ENCODE data around the gene CCDC12.
A peak's percentile ranks its signal among the peaks of the same experiment; 100 is the strongest.

The CCDC12 gene

GRCh38 chr3:46978381-46978780 lies 1.8 kb upstream of the CCDC12 start:
- H3K27ac ChIP-seq (ENCODE audit: low read length), result no peak overlapping the region
- no peaks in the 10 kb centered on the region for H3K27me3 ChIP-seq (ENCODE audit: control insufficient read depth in 1 of 2, insufficient read depth in 2 of 2, low read length in 2 of 2)
- no peaks in the 10 kb centered on the region for H3K9me3 ChIP-seq (ENCODE audit: control insufficient read depth in 2 of 2, low read length in 2 of 2)
- no peak overlapping the region for H3K9ac ChIP-seq (ENCODE audit: low read length in 2 of 2)
- H3K4me1 ChIP-seq (ENCODE audit: control insufficient read depth, insufficient read depth, low read length), result peaks cover 40% of the 10 kb centered on the region
- H3K36me3 ChIP-seq (ENCODE audit: control insufficient read depth in 2 of 2, insufficient read depth in 2 of 2, low read length in 2 of 2), result peaks cover 0 to 3% of the 10 kb centered on the region in 2 donors
- H3K4me3 ChIP-seq (ENCODE audit: low read length in 2 of 2), result no peak overlapping the region

- Histone ChIP-seq H3K9me3 (ENCODE audit: control insufficient read depth in 2 of 2, low read length in 2 of 2) (no peaks in the 10 kb centered on the region), H3K4me3 (ENCODE audit: low read length in 2 of 2) (peak overlapping the region in 1 of 2 donors; percentile 3), H3K27me3 (ENCODE audit: control insufficient read depth in 1 of 2, insufficient read depth in 2 of 2, low read length in 2 of 2) (no peaks in the 10 kb centered on the region), H3K27ac (ENCODE audit: low read length) (no peak overlapping the region), H3K4me1 (ENCODE audit: control insufficient read depth, insufficient read depth, low read length) (peaks cover 40% of the 10 kb centered on the region), H3K9ac (ENCODE audit: low read length in 2 of 2) (no peak overlapping the region), H3K36me3 (ENCODE audit: control insufficient read depth in 2 of 2, insufficient read depth in 2 of 2, low read length in 2 of 2) (peaks cover 0 to 3% of the 10 kb centered on the region in 2 donors)
These were observed 1.3 kb upstream of the CCDC12 start for GRCh38 chr3:46977811-46978195.

GRCh38 chr3:46974421-46975171 lies 1.9 kb downstream of the CCDC12 start:
- Histone ChIP-seq H3K9me3 (ENCODE audit: control insufficient read depth in 2 of 2, low read length in 2 of 2) (no peaks in the 10 kb centered on the region), H3K9ac (ENCODE audit: low read length in 2 of 2) (peak overlapping the region in 1 of 2 donors; percentile 21), H3K4me3 (ENCODE audit: low read length in 2 of 2) (no peak overlapping the region), H3K4me1 (ENCODE audit: control insufficient read depth, insufficient read depth, low read length) (peaks cover 44% of the 10 kb centered on the region), H3K27ac (ENCODE audit: low read length) (no peak overlapping the region), H3K36me3 (ENCODE audit: control insufficient read depth in 2 of 2, insufficient read depth in 2 of 2, low read length in 2 of 2) (peaks cover 2 to 3% of the 10 kb centered on the region in 2 donors), H3K27me3 (ENCODE audit: control insufficient read depth in 1 of 2, insufficient read depth in 2 of 2, low read length in 2 of 2) (no peaks in the 10 kb centered on the region)

- Histone ChIP-seq H3K9ac (ENCODE audit: low read length in 2 of 2) (no peak overlapping the region), H3K27ac (ENCODE audit: low read length) (no peak overlapping the region)
These were observed 4.1 kb downstream of the CCDC12 start for GRCh38 chr3:46972396-46972795.

DNA sequence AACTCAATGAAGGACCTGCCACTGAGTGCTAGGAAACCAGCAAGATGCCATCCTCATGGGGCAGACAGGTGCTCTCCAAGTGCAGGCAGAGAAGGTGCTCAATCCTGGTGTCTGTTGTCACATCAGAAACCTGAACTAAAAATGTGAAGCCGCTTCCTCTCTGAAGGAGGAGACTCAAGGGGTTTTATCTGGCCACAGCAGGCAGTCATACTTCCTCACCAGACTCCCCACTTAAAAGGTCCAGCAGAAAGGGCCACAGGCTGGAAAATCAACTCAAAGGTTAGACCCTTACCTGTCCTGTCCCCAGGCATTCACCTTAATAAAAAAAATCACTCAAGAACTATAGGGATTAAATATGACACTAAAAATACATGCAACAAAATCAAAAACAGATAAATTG lies 4.8 kb downstream of the CCDC12 start:
- Histone ChIP-seq H3K27ac (ENCODE audit: low read length) (peak overlapping the region; percentile 60), H3K9ac (ENCODE audit: low read length in 2 of 2) (peak overlapping the region; percentile 29 to 37), H3K36me3 (ENCODE audit: control insufficient read depth in 2 of 2, insufficient read depth in 2 of 2, low read length in 2 of 2) (peaks cover 3 to 4% of the 10 kb centered on the region in 2 donors), H3K27me3 (ENCODE audit: control insufficient read depth in 1 of 2, insufficient read depth in 2 of 2, low read length in 2 of 2) (no peaks in the 10 kb centered on the region), H3K4me3 (ENCODE audit: low read length in 2 of 2) (no peak overlapping the region), H3K9me3 (ENCODE audit: control insufficient read depth in 2 of 2, low read length in 2 of 2) (no peaks in the 10 kb centered on the region), H3K4me1 (ENCODE audit: control insufficient read depth, insufficient read depth, low read length) (peaks cover 46% of the 10 kb centered on the region)

More at GRCh38 chr3:46972396-46972795, 4.1 kb downstream of the CCDC12 start:
- H3K36me3 ChIP-seq (ENCODE audit: control insufficient read depth in 2 of 2, insufficient read depth in 2 of 2, low read length in 2 of 2), result peaks cover 3 to 4% of the 10 kb centered on the region in 2 donors
- no peak overlapping the region for H3K4me3 ChIP-seq (ENCODE audit: low read length in 2 of 2)
- H3K4me1 ChIP-seq (ENCODE audit: control insufficient read depth, insufficient read depth, low read length), result peaks cover 44% of the 10 kb centered on the region
- no peaks in the 10 kb centered on the region for H3K27me3 ChIP-seq (ENCODE audit: control insufficient read depth in 1 of 2, insufficient read depth in 2 of 2, low read length in 2 of 2)
- no peaks in the 10 kb centered on the region for H3K9me3 ChIP-seq (ENCODE audit: control insufficient read depth in 2 of 2, low read length in 2 of 2)

GRCh38 chr3:46971151-46971550 lies 5.4 kb downstream of the CCDC12 start:
- H3K4me3 ChIP-seq (ENCODE audit: low read length in 2 of 2), result peak overlapping the region in 1 of 2 donors; percentile 29
- peaks cover 3 to 4% of the 10 kb centered on the region in 2 donors for H3K36me3 ChIP-seq (ENCODE audit: control insufficient read depth in 2 of 2, insufficient read depth in 2 of 2, low read length in 2 of 2)
- no peak overlapping the region for H3K9ac ChIP-seq (ENCODE audit: low read length in 2 of 2)
- no peaks in the 10 kb centered on the region for H3K27me3 ChIP-seq (ENCODE audit: control insufficient read depth in 1 of 2, insufficient read depth in 2 of 2, low read length in 2 of 2)
- peaks cover 49% of the 10 kb centered on the region for H3K4me1 ChIP-seq (ENCODE audit: control insufficient read depth, insufficient read depth, low read length)
- H3K9me3 ChIP-seq (ENCODE audit: control insufficient read depth in 2 of 2, low read length in 2 of 2), result no peaks in the 10 kb centered on the region
- peak overlapping the region; percentile 60 for H3K27ac ChIP-seq (ENCODE audit: low read length)

GRCh38 chr3:46970391-46971091 lies 6.0 kb downstream of the CCDC12 start:
- H3K4me1 ChIP-seq (ENCODE audit: control insufficient read depth, insufficient read depth, low read length), result peaks cover 49% of the 10 kb centered on the region

DNA sequence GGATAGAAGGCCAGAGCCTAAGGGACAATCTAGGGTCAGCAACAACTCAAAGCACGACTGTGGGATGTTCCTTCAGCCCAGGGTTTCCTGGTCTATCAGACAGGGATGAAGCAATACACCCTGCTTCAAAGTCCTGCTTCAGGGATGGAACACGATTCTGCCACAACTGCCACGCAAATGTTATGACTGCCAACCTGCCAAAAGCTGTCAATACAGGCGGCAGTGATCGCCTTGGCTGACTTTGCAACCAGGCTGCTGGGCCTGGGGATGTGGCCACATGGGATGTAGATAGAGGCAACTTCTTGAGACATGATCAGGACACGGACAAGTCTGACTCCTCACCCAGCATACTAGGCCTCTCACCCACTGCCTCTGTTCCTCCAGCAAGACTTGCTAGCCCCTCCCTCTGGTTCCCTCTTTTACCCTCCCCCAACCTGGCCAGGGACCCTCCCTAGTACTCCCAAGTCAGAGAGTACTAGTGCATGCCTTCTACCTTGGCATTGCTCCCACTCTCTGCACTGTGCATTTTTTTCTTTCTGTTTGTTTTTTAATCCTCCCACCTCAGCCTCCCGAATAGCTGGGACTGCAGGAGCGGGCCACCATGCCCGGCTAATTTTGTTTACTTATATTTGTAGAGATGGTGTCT lies 7.6 kb downstream of the CCDC12 start:
- no peaks in the 10 kb centered on the region for H3K27me3 ChIP-seq (ENCODE audit: control insufficient read depth in 1 of 2, insufficient read depth in 2 of 2, low read length in 2 of 2)
- H3K4me3 ChIP-seq (ENCODE audit: low read length in 2 of 2), result no peak overlapping the region
- peak overlapping the region in 1 of 2 donors; percentile 29 for H3K9ac ChIP-seq (ENCODE audit: low read length in 2 of 2)
- peaks cover 46% of the 10 kb centered on the region for H3K4me1 ChIP-seq (ENCODE audit: control insufficient read depth, insufficient read depth, low read length)
- no peak overlapping the region for H3K27ac ChIP-seq (ENCODE audit: low read length)
- H3K9me3 ChIP-seq (ENCODE audit: control insufficient read depth in 2 of 2, low read length in 2 of 2), result no peaks in the 10 kb centered on the region
- H3K36me3 ChIP-seq (ENCODE audit: control insufficient read depth in 2 of 2, insufficient read depth in 2 of 2, low read length in 2 of 2), result peaks cover 2 to 12% of the 10 kb centered on the region in 2 donors

More at GRCh38 chr3:46970391-46971091, 6.0 kb downstream of the CCDC12 start:
- Histone ChIP-seq H3K36me3 (ENCODE audit: control insufficient read depth in 2 of 2, insufficient read depth in 2 of 2, low read length in 2 of 2) (peaks cover 3 to 7% of the 10 kb centered on the region in 2 donors), H3K4me3 (ENCODE audit: low read length in 2 of 2) (peak overlapping the region in 1 of 2 donors; percentile 29), H3K27me3 (ENCODE audit: control insufficient read depth in 1 of 2, insufficient read depth in 2 of 2, low read length in 2 of 2) (no peaks in the 10 kb centered on the region), H3K27ac (ENCODE audit: low read length) (peak overlapping the region; percentile 60), H3K9ac (ENCODE audit: low read length in 2 of 2) (peak overlapping the region in 1 of 2 donors; percentile 47), H3K9me3 (ENCODE audit: control insufficient read depth in 2 of 2, low read length in 2 of 2) (no peaks in the 10 kb centered on the region)

- no peak overlapping the region for H3K9ac ChIP-seq (ENCODE audit: low read length in 2 of 2)
- H3K4me1 ChIP-seq (ENCODE audit: control insufficient read depth, insufficient read depth, low read length), result peaks cover 48% of the 10 kb centered on the region
- H3K4me3 ChIP-seq (ENCODE audit: low read length in 2 of 2), result no peak overlapping the region
- no peaks in the 10 kb centered on the region for H3K9me3 ChIP-seq (ENCODE audit: control insufficient read depth in 2 of 2, low read length in 2 of 2)
- H3K27ac ChIP-seq (ENCODE audit: low read length), result no peak overlapping the region
- H3K36me3 ChIP-seq (ENCODE audit: control insufficient read depth in 2 of 2, insufficient read depth in 2 of 2, low read length in 2 of 2), result peaks cover 0 to 12% of the 10 kb centered on the region in 2 donors
- H3K27me3 ChIP-seq (ENCODE audit: control insufficient read depth in 1 of 2, insufficient read depth in 2 of 2, low read length in 2 of 2), result no peaks in the 10 kb centered on the region
These were observed 9.7 kb downstream of the CCDC12 start for GRCh38 chr3:46966811-46967210.

GRCh38 chr3:46965151-46965550 lies 11.4 kb downstream of the CCDC12 start:
- H3K27ac ChIP-seq (ENCODE audit: low read length), result no peak overlapping the region
- H3K9ac ChIP-seq (ENCODE audit: low read length in 2 of 2), result no peak overlapping the region
- no peak overlapping the region for H3K4me3 ChIP-seq (ENCODE audit: low read length in 2 of 2)
- H3K9me3 ChIP-seq (ENCODE audit: control insufficient read depth in 2 of 2, low read length in 2 of 2), result no peaks in the 10 kb centered on the region
- peaks cover 53% of the 10 kb centered on the region for H3K4me1 ChIP-seq (ENCODE audit: control insufficient read depth, insufficient read depth, low read length)
- H3K27me3 ChIP-seq (ENCODE audit: control insufficient read depth in 1 of 2, insufficient read depth in 2 of 2, low read length in 2 of 2), result no peaks in the 10 kb centered on the region
- peaks cover 0 to 11% of the 10 kb centered on the region in 2 donors for H3K36me3 ChIP-seq (ENCODE audit: control insufficient read depth in 2 of 2, insufficient read depth in 2 of 2, low read length in 2 of 2)
